GM12864 (cell line): ENCODE results near the gene CCDC157.

Source experiments
- DNase-seq: peaks from one replicate; pipeline ENCODE4 v3.0.0-alpha.2; 2011; ENCODE audit warnings: low read depth
- H3K4me3 ChIP-seq: 2 replicates; pipeline ENCODE4 v1.5.1; 2011; ENCODE audit warnings: mild to moderate bottlenecking, low read depth, low read length, control low read depth
- CTCF ChIP-seq: IDR thresholded peaks from 2 replicates; pipeline ENCODE4 v1.5.1; 2011; ENCODE audit warnings: low read depth, mild to moderate bottlenecking, moderate library complexity, low read length, control low read depth, inconsistent platforms; ENCODE audit errors: missing control alignments

Gene CCDC157

GRCh38 chr22:30320021-30320556, 36.7 kb upstream of the CCDC157 start:
- no peak for DNase-seq
- TF ChIP-seq CTCF, result no peak
- no peak overlapping the region for H3K4me3 ChIP-seq

- H3K4me3 ChIP-seq, result no peak overlapping the region
- TF ChIP-seq CTCF, result no peak
- no peak for DNase-seq
These were observed 35.3 kb upstream of the CCDC157 start for GRCh38 chr22:30321461-30321860.

- no peak for DNase-seq
- TF ChIP-seq CTCF, result no peak
- H3K4me3 ChIP-seq, result no peak overlapping the region
These were observed 33.6 kb upstream of the CCDC157 start for GRCh38 chr22:30323246-30323645.

GRCh38 chr22:30324014-30324730, 32.6 kb upstream of the CCDC157 start:
- no peak for DNase-seq
- no peak for TF ChIP-seq CTCF
- peak overlapping the region; percentile 67; the same call in 1 of the 2 replicates for H3K4me3 ChIP-seq

GRCh38 chr22:30325065-30325720, 31.6 kb upstream of the CCDC157 start:
- H3K4me3 ChIP-seq, result peak overlapping the region; percentile 67
- TF ChIP-seq CTCF, result no peak
- DNase-seq, result no peak

GRCh38 chr22:30325724-30326254, 31.0 kb upstream of the CCDC157 start:
- TF ChIP-seq CTCF, result no peak
- peak overlapping the region; percentile 67 for H3K4me3 ChIP-seq
- no peak for DNase-seq
